Activated B cell treated with CpG ODN at 0.5 μM for 24 hours (primary cell): ENCODE results near the gene TRIM15. TPM values are rescaled to one million over a fixed set of nuclear protein-coding genes. Genes with fewer than 3 reads are reported as not detected.

Experiments used
- ATAC-seq: fragments of 200-7000 bp; cut with Tn5 transposase; one replicate; pipeline ENCODE4 v1.10.0; 2021; ENCODE audit warnings: low read depth, mild to moderate bottlenecking, moderate library complexity
- CTCF ChIA-PET: fragments of 350-600 bp; sonication (Branson Sonifier 250); formaldehyde crosslinking; loops from one replicate; lab custom pipeline; 2021; ENCODE audit warnings: antibody characterized with exemption; lab: Charles Lee
- POLR2A ChIA-PET: fragments of 350-600 bp; sonication (Branson Sonifier 250); formaldehyde crosslinking; loops from one replicate; lab custom pipeline; 2021; ENCODE audit warnings: antibody characterized with exemption; lab: Charles Lee
- DNase-seq: peaks from one replicate; pipeline ENCODE4 v3.0.0; 2022
- H3K27ac Mint-ChIP-seq: one replicate; pipeline ENCODE4 v1.8.0; 2020; ENCODE audit warnings: mixed read lengths
- H3K27me3 Mint-ChIP-seq: one replicate; pipeline ENCODE4 v1.8.0; 2021; ENCODE audit warnings: mixed read lengths
- H3K36me3 Mint-ChIP-seq: one replicate; pipeline ENCODE4 v1.8.0; 2021; ENCODE audit warnings: low read depth, mixed read lengths
- H3K4me1 Mint-ChIP-seq: one replicate; pipeline ENCODE4 v1.8.0; 2021; ENCODE audit warnings: mixed read lengths
- H3K4me3 Mint-ChIP-seq: one replicate; pipeline ENCODE4 v1.8.0; 2020; ENCODE audit warnings: mild to moderate bottlenecking, mixed read lengths
- H3K9me3 Mint-ChIP-seq: one replicate; pipeline ENCODE4 v1.8.0; 2020; ENCODE audit warnings: mixed read lengths
- intact Hi-C: fragments of 100-400 bp; cut with micrococcal nuclease; formaldehyde crosslinking; loops from one replicate; pipeline ENCODE4 v1.15.1; 2024
- total RNA-seq: library from RNA; stranded (reverse); gene quantifications from 2 replicates; pipeline ENCODE4 v1.2.3, GENCODE V29; 2022
- TF ChIP-seq, protein P1 (sequence below): fragments of 200-600 bp; IDR thresholded peaks from one replicate; pipeline ENCODE4 v1.8.0; 2022; ENCODE audit warnings: antibody characterized with exemption, mild to moderate bottlenecking

Gene TRIM15
- total RNA-seq, 1 donor from 2014 or later = not detected

DNA sequence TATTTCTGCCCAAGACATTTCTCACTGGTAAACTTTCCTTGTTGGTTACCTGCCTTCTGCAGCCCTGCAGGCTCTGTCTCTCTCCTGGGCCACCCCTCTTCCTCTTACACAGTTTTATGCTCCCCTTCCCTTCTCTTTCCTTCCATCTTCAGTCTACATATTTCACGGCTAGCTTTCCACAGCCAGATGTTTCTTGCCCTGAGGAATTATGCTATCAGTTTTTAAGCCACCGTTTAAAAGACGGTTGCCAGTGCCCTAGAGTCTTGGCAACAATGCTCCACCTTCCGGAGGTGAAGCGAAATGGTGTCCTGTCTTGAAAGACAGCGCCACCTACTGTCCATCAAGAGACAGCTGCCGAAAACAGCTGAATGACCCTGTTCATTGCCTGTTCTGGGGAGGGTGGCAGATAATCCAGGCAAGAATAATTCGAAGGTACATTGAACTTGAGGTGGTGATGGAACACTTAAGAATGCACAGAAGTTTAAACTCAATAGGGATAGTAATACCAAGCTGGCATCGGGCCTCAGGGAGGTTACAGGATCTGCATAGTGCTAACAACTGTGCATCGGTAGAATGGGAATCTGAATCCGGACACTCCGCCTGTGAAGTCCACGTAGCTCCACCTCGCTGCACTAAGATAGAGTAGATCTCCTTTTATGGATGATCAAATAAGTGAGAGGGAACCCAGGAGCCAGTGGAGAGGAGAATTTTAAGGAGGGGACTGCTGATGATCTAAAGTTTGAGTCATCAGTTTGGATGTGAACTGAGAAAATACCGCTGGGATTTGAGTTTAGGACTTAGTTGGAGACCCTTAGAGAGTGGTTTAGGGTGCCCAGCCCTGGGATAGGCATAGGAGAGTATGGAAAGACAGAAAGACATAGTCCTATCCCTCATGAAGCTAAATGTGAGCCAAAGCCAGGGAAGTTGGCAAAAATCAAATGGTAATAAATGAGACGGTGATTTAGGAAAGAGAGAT is 32.2 kb upstream of the TRIM15 start:
- DNase-seq (no peak), ATAC-seq (peak; percentile 89)
- peaks cover 62% of the 10 kb centered on the region for H3K27me3 Mint-ChIP-seq
- H3K9me3 Mint-ChIP-seq = no peaks in the 10 kb centered on the region
- intact Hi-C loops = loop anchor here (1.0 kb wide), 4 partner anchors 28 to 393 kb away; no protein-coding TSS in a partner anchor
- H3K27ac Mint-ChIP-seq = no peak overlapping the region
- TF ChIP-seq, protein P1, sequence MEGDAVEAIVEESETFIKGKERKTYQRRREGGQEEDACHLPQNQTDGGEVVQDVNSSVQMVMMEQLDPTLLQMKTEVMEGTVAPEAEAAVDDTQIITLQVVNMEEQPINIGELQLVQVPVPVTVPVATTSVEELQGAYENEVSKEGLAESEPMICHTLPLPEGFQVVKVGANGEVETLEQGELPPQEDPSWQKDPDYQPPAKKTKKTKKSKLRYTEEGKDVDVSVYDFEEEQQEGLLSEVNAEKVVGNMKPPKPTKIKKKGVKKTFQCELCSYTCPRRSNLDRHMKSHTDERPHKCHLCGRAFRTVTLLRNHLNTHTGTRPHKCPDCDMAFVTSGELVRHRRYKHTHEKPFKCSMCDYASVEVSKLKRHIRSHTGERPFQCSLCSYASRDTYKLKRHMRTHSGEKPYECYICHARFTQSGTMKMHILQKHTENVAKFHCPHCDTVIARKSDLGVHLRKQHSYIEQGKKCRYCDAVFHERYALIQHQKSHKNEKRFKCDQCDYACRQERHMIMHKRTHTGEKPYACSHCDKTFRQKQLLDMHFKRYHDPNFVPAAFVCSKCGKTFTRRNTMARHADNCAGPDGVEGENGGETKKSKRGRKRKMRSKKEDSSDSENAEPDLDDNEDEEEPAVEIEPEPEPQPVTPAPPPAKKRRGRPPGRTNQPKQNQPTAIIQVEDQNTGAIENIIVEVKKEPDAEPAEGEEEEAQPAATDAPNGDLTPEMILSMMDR = peak; percentile 83
- POLR2A ChIA-PET = interaction anchor here (1.2 kb wide), 1 partner anchor 28 kb away, joined by 5 read pairs; no protein-coding TSS in a partner anchor
- H3K4me3 Mint-ChIP-seq = no peak overlapping the region
- no peaks in the 10 kb centered on the region for H3K36me3 Mint-ChIP-seq
- peaks cover 15% of the 10 kb centered on the region for H3K4me1 Mint-ChIP-seq
- CTCF ChIA-PET = interaction anchor here (0.5 to 5.5 kb wide), 24 partner anchors 9 to 483 kb away, joined by 3 to 138 read pairs (median 4); partner anchors contain the start of gene POLR1H

DNA sequence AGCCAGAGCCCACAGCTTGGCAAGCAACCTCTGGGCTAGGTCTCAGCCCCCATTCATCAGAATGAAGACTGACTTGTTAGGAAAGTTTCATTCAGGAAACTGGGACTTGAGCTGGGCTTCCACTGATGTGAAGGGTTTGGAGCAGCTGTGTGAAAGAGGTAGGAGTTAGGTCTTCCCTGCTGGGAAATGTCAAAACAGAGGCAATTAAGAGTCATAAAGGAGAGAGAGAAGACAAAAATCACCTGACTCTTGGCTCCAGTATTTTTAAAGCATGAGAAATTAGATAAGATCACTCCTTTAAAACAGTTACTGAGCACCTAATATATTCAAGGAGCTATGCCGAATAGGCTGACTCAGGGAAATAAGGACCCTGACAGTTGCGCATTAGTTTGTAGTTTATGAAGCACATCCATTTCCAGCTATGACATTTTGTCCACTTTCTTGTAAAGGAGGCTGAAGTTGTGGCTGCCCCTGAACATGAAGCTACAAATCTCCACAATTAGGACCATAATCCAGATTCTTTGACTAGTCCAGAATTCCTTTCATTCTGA is 31.3 kb upstream of the TRIM15 start:
- TF ChIP-seq, protein P1 = no peak
- H3K4me3 Mint-ChIP-seq = no peak overlapping the region
- H3K27me3 Mint-ChIP-seq = peaks cover 61% of the 10 kb centered on the region
- peaks cover 15% of the 10 kb centered on the region for H3K4me1 Mint-ChIP-seq
- DNase-seq (no peak), ATAC-seq (no peak)
- H3K36me3 Mint-ChIP-seq = no peaks in the 10 kb centered on the region
- H3K9me3 Mint-ChIP-seq = no peaks in the 10 kb centered on the region
- no peak overlapping the region for H3K27ac Mint-ChIP-seq
- CTCF ChIA-PET = interaction anchor here (0.9 to 5.5 kb wide), 10 partner anchors 10 to 394 kb away, joined by 3 to 138 read pairs (median 5); no protein-coding TSS in a partner anchor
- POLR2A ChIA-PET = interaction anchor here (1.1 kb wide), 1 partner anchor 29 kb away, joined by 5 read pairs; no protein-coding TSS in a partner anchor
- intact Hi-C loops = loop anchor here (1.0 kb wide), 4 partner anchors 29 to 394 kb away; no protein-coding TSS in a partner anchor

DNA sequence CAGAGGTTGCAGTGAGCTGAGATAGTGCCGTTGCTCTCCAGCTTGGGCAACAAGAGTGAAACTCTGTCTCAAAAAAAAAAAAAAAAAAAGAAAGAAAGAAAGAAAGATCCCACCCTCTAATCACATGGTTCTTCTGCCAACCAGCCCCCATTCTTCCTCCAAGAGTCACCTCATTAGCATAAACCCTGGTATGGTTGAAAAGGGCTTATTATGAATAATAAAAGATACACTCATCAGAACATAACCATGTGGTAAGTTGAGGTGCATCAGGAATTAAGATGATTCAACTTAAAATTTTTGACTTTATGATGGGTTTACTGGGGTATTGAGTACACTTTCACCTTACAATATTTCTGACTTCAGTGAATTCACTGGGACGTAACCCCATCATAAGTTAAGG is 28.2 kb upstream of the TRIM15 start:
- peaks cover 47% of the 10 kb centered on the region for H3K27me3 Mint-ChIP-seq
- intact Hi-C loops = no loop called here
- H3K4me1 Mint-ChIP-seq = peaks cover 6% of the 10 kb centered on the region
- ChIA-PET CTCF (interaction anchor here (1.1 kb wide), 1 partner anchor 218 kb away, joined by 3 read pairs; no protein-coding TSS in a partner anchor), POLR2A (no interaction called here)
- no peak overlapping the region for H3K4me3 Mint-ChIP-seq
- no peaks in the 10 kb centered on the region for H3K36me3 Mint-ChIP-seq
- H3K9me3 Mint-ChIP-seq = no peaks in the 10 kb centered on the region
- TF ChIP-seq, protein P1 = no peak
- DNase-seq (no peak), ATAC-seq (no peak)
- H3K27ac Mint-ChIP-seq = no peak overlapping the region

DNA sequence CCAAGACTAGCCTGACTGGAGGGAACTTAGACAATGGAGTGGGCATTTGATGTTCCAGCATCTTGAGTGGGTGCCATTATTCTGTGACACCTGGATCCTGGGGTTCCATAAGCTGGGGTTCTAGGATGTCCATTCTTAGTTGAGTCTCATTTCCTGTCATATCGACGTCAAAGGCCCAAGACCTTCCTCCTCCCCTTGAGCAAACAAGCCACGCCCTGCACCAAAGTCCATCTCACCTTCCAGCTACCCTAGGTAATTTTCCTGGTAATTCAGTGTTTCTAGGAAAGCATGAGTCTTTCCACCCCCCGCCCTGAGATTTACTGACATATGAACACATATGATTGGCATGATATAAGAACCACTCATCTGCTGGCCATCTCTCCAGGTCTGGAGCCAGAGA is 27.6 kb upstream of the TRIM15 start, which contains the start of gene TRIM40:
Gene TRIM40 (plus strand): TSS at position 384 of the 400 bp plus-strand sequence. CDS start 897 bp downstream, outside the sequence.
- H3K27ac Mint-ChIP-seq = no peak within 1 kb of the TSS
- peaks cover 44% of the 10 kb centered on the region for H3K27me3 Mint-ChIP-seq
- H3K9me3 Mint-ChIP-seq = no peaks in the 10 kb centered on the region
- no peaks in the 10 kb centered on the region for H3K36me3 Mint-ChIP-seq
- ChIA-PET CTCF (interaction anchor here (1.1 kb wide), 1 partner anchor 217 kb away, joined by 3 read pairs; no protein-coding TSS in a partner anchor), POLR2A (no interaction called here)
- no peak within 1 kb of the TSS for H3K4me3 Mint-ChIP-seq
- ATAC-seq = no peak
- intact Hi-C loops = no loop called here
- TF ChIP-seq, protein P1 = no peak
- no peak for DNase-seq
- H3K4me1 Mint-ChIP-seq = peaks cover 4% of the 10 kb centered on the region
